DMS 273 (cell line): ENCODE results near the gene PTTG1.

Experiments used
- DNase-seq: peaks from one replicate; lab custom pipeline; 2025; ENCODE audit not compliant: unreplicated experiment; lab: John Stamatoyannopoulos, UW

The PTTG1 gene

GRCh38 chr5:160470437-160471361, 49.0 kb downstream of the PTTG1 start:
- DNase-seq = no peak

- no peak for DNase-seq
These were observed 50.1 kb downstream of the PTTG1 start for GRCh38 chr5:160471761-160472160.

DNA sequence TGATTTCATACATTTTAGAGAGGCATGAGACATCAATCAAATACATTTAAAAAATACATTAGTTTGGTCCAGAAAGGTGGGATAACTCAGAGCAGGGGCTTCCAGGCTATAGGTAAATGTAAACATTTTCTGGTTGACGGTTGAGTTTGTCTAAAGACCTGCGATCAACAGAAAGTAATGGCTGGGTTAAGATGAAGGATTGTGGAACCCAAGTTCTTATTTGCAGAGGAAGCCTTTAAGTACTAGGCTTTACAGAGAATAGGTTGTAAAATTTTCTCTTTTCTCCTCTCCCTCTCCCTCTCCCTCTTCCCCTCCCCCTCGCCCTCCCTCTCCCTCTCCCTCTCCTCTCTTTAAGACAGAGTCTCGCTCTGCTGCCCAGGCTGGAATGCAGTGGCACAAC, 50.8 kb downstream of the PTTG1 start:
- no peak for DNase-seq

- DNase-seq = no peak
These were observed 52.0 kb downstream of the PTTG1 start for GRCh38 chr5:160473681-160474080.

- no peak for DNase-seq
These were observed 52.4 kb downstream of the PTTG1 start for GRCh38 chr5:160474084-160474483.

- DNase-seq = no peak
These were observed 54.3 kb downstream of the PTTG1 start for GRCh38 chr5:160475864-160476438.

DNA sequence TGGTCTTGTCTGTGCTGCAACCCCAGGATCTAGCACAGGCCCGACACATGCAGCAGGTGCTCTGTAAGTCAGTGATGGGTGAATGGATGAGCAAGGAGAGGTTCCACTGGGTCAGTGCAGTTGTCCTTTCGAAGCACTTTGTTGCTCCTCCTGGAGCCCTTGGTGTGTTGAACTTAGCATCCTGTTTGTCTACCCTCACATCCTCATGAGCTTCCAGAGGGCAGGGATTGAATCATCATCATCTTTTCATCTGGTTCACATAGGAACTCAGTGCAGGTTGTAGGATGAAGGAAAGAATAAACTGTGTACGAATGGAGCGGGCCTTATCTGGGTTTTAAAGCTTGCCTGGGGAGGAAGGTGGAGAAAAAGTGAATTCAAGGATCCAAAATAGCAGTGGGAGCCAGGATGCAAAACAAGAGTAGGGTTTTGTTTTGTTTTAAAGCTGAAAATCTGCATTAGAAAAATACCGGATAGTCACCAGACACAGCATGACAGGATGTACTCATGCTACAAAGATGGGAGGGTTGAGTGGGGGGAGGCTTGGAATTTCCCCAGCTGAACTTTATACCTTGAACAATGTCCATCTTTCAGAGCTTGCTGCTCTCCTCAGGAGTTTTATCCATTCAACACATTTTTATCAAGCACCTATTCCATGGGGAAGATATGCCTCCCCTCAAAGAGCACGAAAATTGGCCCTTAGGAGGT, 55.8 kb downstream of the PTTG1 start:
- DNase-seq = no peak

DNA sequence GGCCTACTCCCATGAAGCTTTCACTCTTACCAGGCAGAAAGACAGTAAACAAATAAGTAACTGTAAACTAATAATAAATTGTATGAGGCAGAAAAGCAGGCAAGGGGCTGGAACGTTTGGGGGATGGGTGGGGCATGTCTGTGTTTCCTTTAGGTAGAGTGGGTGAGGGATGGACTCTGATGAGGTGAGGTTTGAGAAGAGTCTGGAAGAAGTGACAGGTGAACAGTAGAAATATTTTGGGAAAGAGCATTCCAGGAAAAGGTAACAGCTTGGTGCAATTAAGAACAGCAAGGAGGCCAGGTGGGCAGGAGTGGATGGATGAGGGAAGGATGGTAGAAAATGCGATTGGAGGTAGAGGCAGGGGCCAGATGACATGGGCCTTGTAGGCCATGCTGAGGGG, 56.5 kb downstream of the PTTG1 start:
- DNase-seq = no peak
